Endothelial cell of hepatic sinusoid (primary cell): ENCODE data around the gene TMEM30B.
"Not testable (repeated sequence)": the region's sequence is repeated elsewhere in the genome, so short reads cannot be mapped to it uniquely, and the experiment has no call there.

Source experiments
- in situ Hi-C: cut with HindIII; loops from 2 replicates; pipeline ENCODE4 v1.10.0; 2017; ENCODE audit warnings: low sequenced_read_pairs

Gene TMEM30B

DNA sequence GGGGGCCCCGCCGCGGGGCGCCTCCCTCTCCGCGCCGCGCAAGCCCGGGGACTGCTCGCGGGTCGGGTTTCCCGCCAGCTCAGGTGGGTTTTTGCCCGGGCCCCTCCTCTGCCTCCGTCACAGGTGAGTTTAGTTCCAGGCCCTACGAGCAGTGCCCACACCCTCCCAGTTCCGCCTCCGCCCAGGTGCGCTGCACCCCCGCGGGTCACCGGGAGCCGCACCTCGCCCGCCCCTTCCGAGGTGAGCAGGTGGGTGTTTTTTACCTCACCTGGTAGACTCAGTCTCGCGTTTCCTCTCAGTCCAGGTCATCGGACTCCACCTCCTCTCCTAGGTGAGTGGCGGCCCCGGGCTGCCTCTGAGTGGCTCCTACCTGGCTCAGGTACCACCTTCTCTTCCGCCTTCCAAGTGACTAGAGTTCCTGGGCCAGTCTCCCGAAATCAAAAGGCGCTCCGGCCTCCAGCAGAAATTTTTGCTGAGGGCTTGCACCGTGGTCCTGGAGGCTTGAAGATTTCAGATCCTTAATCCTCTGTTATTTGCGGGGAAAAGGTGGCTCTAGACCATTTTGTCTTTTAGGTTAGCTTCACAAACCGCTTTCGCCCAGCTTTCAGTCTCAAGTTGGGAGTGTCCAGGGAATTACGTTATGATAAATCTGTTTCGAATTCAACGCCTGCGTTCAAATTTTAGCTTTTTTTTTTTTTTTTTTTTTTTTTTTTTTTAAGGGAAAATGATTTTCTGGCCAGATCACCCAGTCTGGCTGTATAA lies at the start of gene TMEM30B:
TSS of gene TMEM30B (minus strand) at position 153 of the 762 bp plus-strand sequence. CDS start 191 bp downstream, outside the sequence.
- in situ Hi-C loops = loop anchor here (25.0 kb wide), 1 partner anchor 556 kb away; no protein-coding TSS in a partner anchor

DNA sequence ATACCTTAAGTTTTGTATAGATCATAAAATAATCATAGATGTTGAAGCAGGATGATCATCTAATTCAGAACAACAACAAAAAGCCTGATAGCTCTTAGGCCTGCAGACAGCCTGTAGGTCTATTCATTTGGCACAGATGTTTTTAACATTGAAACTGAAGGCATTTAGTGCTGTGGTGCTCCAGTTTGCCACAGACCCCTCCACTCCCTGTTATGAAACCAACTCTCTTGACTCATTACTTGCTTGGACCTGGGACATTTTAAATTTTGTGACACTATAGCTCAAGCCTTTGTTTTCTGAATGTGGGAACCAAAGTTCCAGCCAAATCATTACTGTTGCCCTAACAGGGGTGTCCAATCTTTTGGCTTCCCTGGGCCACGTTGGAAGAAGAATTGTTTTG lies 49.4 kb upstream of the TMEM30B start:
- in situ Hi-C loops = no loop called here

GRCh38 chr14:61329478-61330051 lies 48.4 kb upstream of the TMEM30B start:
- in situ Hi-C loops = no loop called here

DNA sequence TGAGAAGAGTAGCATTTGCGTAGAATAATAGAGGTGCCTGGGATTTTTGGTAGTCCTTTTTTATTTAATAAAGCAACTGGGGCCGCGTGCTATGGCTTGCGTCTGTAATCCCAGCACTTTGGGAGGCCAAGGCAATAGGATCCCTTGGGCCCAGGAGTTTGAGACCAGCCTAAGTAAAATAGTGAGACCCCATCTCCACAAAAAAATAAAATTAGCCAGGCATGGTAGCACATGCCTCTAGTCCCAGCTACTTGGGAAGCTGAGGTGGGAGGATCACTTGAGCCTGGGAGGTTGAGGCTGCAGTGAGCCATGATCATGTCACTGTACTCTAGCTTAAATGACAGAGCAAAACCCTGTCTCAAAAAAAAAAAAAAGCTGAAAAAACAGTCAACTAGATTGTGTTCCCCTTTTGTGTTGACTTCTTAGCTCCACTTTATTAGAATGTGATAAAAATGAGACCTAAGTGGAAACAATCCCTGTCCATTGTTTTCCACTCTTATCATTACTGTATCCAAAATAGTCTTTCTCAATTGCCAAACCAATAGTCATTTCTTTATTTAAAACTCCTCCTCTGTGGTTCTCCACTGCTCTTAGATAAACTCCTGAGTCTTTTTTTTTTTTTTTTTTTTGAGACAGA lies 47.6 kb upstream of the TMEM30B start:
- in situ Hi-C loops = no loop called here

- in situ Hi-C loops = no loop called here
These were observed 45.7 kb upstream of the TMEM30B start for GRCh38 chr14:61326847-61327246.

- in situ Hi-C loops = no loop called here
These were observed 45.0 kb upstream of the TMEM30B start for GRCh38 chr14:61326146-61326545.

DNA sequence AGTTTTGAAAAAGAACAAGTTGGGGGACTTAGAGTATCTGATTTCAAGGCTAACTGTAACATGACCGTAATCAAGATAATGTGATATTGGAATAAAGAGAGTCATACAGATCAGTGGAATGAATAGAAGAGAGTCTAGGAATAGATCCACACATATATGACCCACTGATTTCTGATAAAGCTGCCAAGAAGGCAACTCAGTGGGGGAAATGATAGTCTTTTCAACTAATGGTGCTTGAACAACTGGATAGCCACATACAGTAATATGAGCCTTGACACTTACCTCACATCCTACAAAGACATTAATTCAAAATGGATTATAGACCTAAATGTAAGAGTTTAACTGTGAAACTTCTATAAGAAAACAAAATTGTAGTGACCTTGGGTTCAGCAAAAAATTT lies 44.0 kb upstream of the TMEM30B start:
- in situ Hi-C loops = no loop called here

GRCh38 chr14:61323970-61324369 lies 42.8 kb upstream of the TMEM30B start:
- in situ Hi-C loops = no loop called here

DNA sequence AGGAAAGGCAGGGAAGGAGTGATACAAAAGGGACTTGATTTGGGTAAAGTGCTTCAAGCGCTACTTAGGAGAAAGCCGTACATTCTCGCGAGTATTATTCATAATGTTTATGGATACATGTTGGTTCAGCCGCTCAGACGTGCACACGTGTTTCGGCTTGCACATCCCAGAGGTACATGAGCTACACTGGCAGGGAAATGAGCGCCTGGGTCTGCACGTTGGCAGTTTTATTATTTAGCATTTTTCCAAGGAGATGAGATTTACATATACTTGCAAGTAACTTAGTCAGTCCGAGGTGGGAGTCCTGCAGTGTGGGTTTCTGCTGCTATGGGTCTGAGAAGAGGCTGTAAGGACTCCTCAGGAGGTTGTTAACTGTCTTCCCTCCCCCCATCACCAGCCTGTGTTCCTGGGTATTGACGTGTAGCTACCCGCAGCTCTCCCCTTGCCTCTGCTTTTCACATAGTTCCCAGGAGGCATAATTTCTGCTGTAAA lies 41.7 kb upstream of the TMEM30B start:
- in situ Hi-C loops = no loop called here

GRCh38 chr14:61322011-61322798 lies 41.1 kb upstream of the TMEM30B start:
- in situ Hi-C loops = no loop called here

DNA sequence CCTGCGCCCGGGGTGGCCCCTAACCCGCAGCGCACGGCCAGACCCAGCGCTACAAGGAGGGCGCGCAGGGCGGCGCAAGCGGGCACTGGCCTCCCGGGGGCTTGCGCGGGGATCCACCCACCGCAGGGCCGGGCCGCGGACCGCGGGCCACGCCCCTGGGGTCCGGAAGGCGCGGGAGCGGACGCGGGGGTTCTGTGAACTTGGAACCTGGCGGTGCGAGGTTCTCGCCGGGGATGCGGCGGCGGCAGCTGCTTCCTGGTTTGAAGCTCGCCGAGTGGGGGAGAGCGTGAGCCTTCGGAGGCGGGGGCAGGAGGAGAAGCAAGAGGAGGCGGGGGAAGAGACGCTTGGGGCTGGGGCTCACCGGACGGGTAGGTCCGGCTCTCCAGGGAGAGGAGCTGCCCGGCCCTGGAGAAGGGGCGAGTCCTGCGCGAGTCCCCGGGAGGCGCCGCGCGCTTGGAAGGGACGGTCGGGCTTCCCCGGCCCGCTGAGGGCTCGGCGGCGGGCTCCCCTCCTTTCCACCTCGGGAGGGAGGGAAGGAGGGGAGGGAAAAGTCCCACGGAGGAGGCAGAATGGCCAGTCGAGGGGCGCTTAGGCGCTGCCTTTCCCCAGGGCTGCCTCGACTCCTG lies 40.4 kb upstream of the TMEM30B start, which contains the start of gene PRKCH:
TSS of gene PRKCH (plus strand) at position 195 of the 626 bp plus-strand sequence. CDS start 523 bp downstream, outside the sequence.
- in situ Hi-C loops = no loop called here

- in situ Hi-C loops = no loop called here
These were observed 39.8 kb upstream of the TMEM30B start for GRCh38 chr14:61320806-61321384.

DNA sequence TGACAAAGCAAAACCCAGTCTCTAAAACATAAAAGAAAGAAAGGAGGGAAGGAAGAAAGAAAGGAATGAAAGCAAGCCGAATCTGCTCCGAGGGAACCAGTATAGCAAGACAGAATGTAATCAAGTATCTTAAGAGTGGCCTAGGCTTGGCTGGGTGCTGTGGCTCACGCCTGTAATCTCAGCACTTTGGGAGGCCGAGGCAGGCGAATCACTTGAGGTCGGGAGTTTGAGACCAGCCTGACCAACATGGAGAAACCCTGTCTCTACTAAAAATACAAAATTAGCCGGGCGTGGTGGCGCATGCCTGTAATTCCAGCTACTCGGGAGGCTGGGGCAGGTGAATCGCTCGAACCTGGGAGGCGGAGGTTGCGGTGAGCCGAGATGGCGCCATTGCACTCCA lies 39.0 kb upstream of the TMEM30B start:
- in situ Hi-C loops = not testable (repeated sequence)

GRCh38 chr14:61319706-61320105 lies 38.6 kb upstream of the TMEM30B start:
- in situ Hi-C loops = no loop called here

DNA sequence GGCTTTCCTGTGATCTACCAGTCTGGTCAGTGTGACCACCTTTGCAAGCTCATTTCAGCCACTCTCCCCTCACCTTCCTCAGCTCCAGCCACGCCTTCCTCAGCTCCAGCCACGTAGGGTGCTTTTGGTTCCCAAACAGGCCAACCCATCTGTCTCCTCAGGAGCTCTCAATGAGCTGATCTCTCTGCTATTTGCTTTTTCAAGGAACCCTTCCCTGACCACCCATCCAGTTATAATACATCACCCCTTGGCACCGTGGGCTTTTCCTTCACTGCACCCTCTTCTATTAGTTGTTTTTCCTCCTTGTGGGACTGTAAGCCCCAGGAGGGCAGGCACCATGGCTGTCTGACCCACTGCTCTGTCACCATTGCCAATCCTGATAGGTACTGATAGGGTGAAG lies 37.9 kb upstream of the TMEM30B start:
- in situ Hi-C loops = no loop called here

GRCh38 chr14:61315313-61315712 lies 34.2 kb upstream of the TMEM30B start:
- in situ Hi-C loops = no loop called here

DNA sequence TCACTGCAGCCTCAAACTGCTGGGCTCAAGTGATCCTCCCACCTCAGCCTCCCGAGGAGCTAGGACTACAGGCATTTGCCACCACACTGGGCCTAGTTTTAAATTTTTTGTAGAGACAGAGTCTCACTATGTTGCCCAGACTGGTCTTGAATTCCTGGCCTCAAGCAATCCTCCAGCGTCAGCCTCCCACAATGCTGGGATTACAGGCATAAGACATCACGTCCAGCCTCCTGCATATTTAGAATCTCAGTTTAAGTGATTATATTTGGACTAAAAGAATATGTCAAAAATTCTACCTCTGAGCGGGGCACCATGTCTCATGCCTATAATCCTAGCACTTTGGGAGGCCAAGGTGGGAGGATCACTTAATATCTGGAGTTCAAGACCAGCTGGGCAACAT lies 27.6 kb upstream of the TMEM30B start:
- in situ Hi-C loops = not testable (repeated sequence)

- in situ Hi-C loops = no loop called here
These were observed 27.1 kb upstream of the TMEM30B start for GRCh38 chr14:61308198-61308597.

- in situ Hi-C loops = no loop called here
These were observed 23.6 kb upstream of the TMEM30B start for GRCh38 chr14:61304688-61305087.

- in situ Hi-C loops = no loop called here
These were observed 19.6 kb upstream of the TMEM30B start for GRCh38 chr14:61300754-61301153.
